H9 (cell line): ENCODE results near the gene EXOC2. TPM values are rescaled to one million over a fixed set of nuclear protein-coding genes. Genes with fewer than 3 reads are reported as not detected.
A peak's percentile ranks its signal among the peaks of the same experiment; 100 is the strongest.

Experiments
- DNase-seq: peaks from one replicate; pipeline ENCODE4 v3.0.0-alpha.2; 2017
- H2AFZ ChIP-seq: one replicate; pipeline ENCODE4 v1.6.1; 2013; ENCODE audit warnings: mild to moderate bottlenecking, low read length, control low read depth, moderate library complexity
- H2AK5ac ChIP-seq: 2 replicates; pipeline ENCODE4 v1.6.1; 2013; ENCODE audit warnings: low read length, control low read depth, mixed read lengths; ENCODE audit not compliant: insufficient read length
- H2BK120ac ChIP-seq: one replicate; pipeline ENCODE4 v1.6.1; 2013; ENCODE audit warnings: low read depth, mild to moderate bottlenecking, low read length, control low read depth, inconsistent platforms; ENCODE audit not compliant: poor library complexity, severe bottlenecking
- H2BK12ac ChIP-seq: 2 replicates; pipeline ENCODE4 v1.6.1; 2013; ENCODE audit warnings: low read length, control low read depth, mixed read lengths, low read depth; ENCODE audit not compliant: insufficient read length
- H2BK15ac ChIP-seq: 2 replicates; pipeline ENCODE4 v1.6.1; 2013; ENCODE audit warnings: low read depth, low read length, control low read depth
- H2BK20ac ChIP-seq: one replicate; pipeline ENCODE4 v1.6.1; 2013; ENCODE audit warnings: low read depth, mild to moderate bottlenecking, low read length, control low read depth, inconsistent platforms; ENCODE audit not compliant: poor library complexity, severe bottlenecking
- H2BK5ac ChIP-seq: 2 replicates; pipeline ENCODE4 v1.6.1; 2013; ENCODE audit warnings: low read length, control low read depth, mixed read lengths; ENCODE audit not compliant: insufficient read length
- H3K14ac ChIP-seq: 2 replicates; pipeline ENCODE4 v1.6.1; 2013; ENCODE audit warnings: low read length, control low read depth; ENCODE audit not compliant: insufficient read depth
- H3K18ac ChIP-seq: 2 replicates; pipeline ENCODE4 v1.6.1; 2013; ENCODE audit warnings: low read depth, mild to moderate bottlenecking, mixed read lengths, low read length, control low read depth; ENCODE audit not compliant: insufficient read length
- H3K23ac ChIP-seq: 2 replicates; pipeline ENCODE4 v1.6.1; 2013; ENCODE audit warnings: low read length, control low read depth, mixed read lengths, low read depth; ENCODE audit not compliant: insufficient read length
- H3K23me2 ChIP-seq: 2 replicates; pipeline ENCODE4 v1.6.1; 2013; ENCODE audit warnings: low read depth, mild to moderate bottlenecking, mixed read lengths, low read length, control low read depth; ENCODE audit not compliant: insufficient read length, poor library complexity, severe bottlenecking
- H3K27ac ChIP-seq: 2 replicates; pipeline ENCODE4 v1.5.1; 2013; ENCODE audit warnings: low read length, control low read depth, mixed read lengths, low read depth; ENCODE audit not compliant: insufficient read length
- H3K27me3 ChIP-seq: 2 replicates; pipeline ENCODE4 v1.6.1; 2013; ENCODE audit warnings: low read length, control low read depth, inconsistent platforms; ENCODE audit not compliant: insufficient read depth
- H3K4ac ChIP-seq: 2 replicates; pipeline ENCODE4 v1.6.1; 2013; ENCODE audit warnings: low read depth, mild to moderate bottlenecking, control low read depth, inconsistent platforms, low read length, moderate library complexity
- H3K4me1 ChIP-seq: 2 replicates; pipeline ENCODE4 v1.6.1; 2013; ENCODE audit warnings: low read length, control low read depth, inconsistent platforms; ENCODE audit not compliant: insufficient read depth
- H3K4me2 ChIP-seq: 2 replicates; pipeline ENCODE4 v1.6.1; 2013; ENCODE audit warnings: low read length, control low read depth, mixed read lengths; ENCODE audit not compliant: insufficient read length, insufficient read depth
- H3K56ac ChIP-seq: 2 replicates; pipeline ENCODE4 v1.6.1; 2013; ENCODE audit warnings: low read depth, mild to moderate bottlenecking, mixed read lengths, low read length, control low read depth; ENCODE audit not compliant: insufficient read length
- H3K79me1 ChIP-seq: 2 replicates; pipeline ENCODE4 v1.6.1; 2013; ENCODE audit warnings: low read depth, mild to moderate bottlenecking, moderate library complexity, low read length, control low read depth, inconsistent platforms; ENCODE audit not compliant: insufficient read depth, poor library complexity, severe bottlenecking
- H3K79me2 ChIP-seq: 2 replicates; pipeline ENCODE4 v1.6.1; 2013; ENCODE audit warnings: low read length, control low read depth, inconsistent platforms; ENCODE audit not compliant: insufficient read depth
- H3K9ac ChIP-seq: 2 replicates; pipeline ENCODE4 v1.6.1; 2013; ENCODE audit warnings: low read length, control low read depth, mixed read lengths; ENCODE audit not compliant: insufficient read length; ENCODE audit errors: extremely low read depth
- H3K9me3 ChIP-seq: one replicate; pipeline ENCODE4 v1.6.1; 2013; ENCODE audit warnings: low read depth, low read length, inconsistent platforms; ENCODE audit not compliant: control insufficient read depth
- H3T11ph ChIP-seq: one replicate; pipeline ENCODE4 v1.6.1; 2013; ENCODE audit warnings: mild to moderate bottlenecking, low read length, control low read depth, inconsistent platforms
- H4K20me1 ChIP-seq: one replicate; pipeline ENCODE4 v1.6.1; 2013; ENCODE audit not compliant: control insufficient read depth, insufficient read length, insufficient read depth
- H4K5ac ChIP-seq: 2 replicates; pipeline ENCODE4 v1.6.1; 2013; ENCODE audit warnings: low read depth, mild to moderate bottlenecking, mixed read lengths, low read length, control low read depth; ENCODE audit not compliant: insufficient read length
- H4K8ac ChIP-seq: replicated peaks from 2 replicates; pipeline ENCODE4 v1.6.1; 2013; ENCODE audit warnings: low read length, control low read depth, mixed read lengths, low read depth; ENCODE audit not compliant: insufficient read length
- H4K91ac ChIP-seq: 2 replicates; pipeline ENCODE4 v1.6.1; 2013; ENCODE audit warnings: low read depth, mild to moderate bottlenecking, moderate library complexity, mixed read lengths, low read length, control low read depth; ENCODE audit not compliant: insufficient read length
- H3K27ac Mint-ChIP-seq, 3 experiments: 2 replicates in 2 of 3; 3 replicates in 1 of 3; pipeline ENCODE4 v1.8.0; 2020 to 2021; ENCODE audit warnings: mixed read lengths in 3 of 3, mild to moderate bottlenecking in 1 of 3, moderate library complexity in 1 of 3
- H3K27me3 Mint-ChIP-seq: 2 replicates; pipeline ENCODE4 v1.8.0; 2021; ENCODE audit warnings: low read depth, mild to moderate bottlenecking, moderate library complexity, mixed read lengths
- H3K36me3 Mint-ChIP-seq, 3 experiments: 2 replicates in 2 of 3; 3 replicates in 1 of 3; pipeline ENCODE4 v1.8.0; 2020 to 2021; ENCODE audit warnings: low read depth in 3 of 3, mixed read lengths in 3 of 3; ENCODE audit not compliant: insufficient read depth in 1 of 3
- H3K4me1 Mint-ChIP-seq, 2 experiments: 2 replicates each; pipeline ENCODE4 v1.8.0; 2020; ENCODE audit warnings: mixed read lengths in 2 of 2
- H3K4me3 Mint-ChIP-seq, 2 experiments: 2 replicates in 1 of 2; 3 replicates in 1 of 2; pipeline ENCODE4 v1.8.0; 2020 to 2021; ENCODE audit warnings: mild to moderate bottlenecking in 2 of 2, mixed read lengths in 2 of 2, moderate library complexity in 1 of 2
- H3K9me3 Mint-ChIP-seq, 2 experiments: 2 replicates in 1 of 2; 3 replicates in 1 of 2; pipeline ENCODE4 v1.8.0; 2020; ENCODE audit warnings: mild to moderate bottlenecking in 2 of 2, mixed read lengths in 2 of 2, moderate library complexity in 1 of 2
- WGBS: extraction: QIAGEN DNeasy Blood & Tissue Kit; methylation state at CpG from one replicate; pipeline ENCODE4 v1.1.7; 2013; ENCODE audit warnings: missing lambda C conversion rate, low lambda C conversion rate, mixed read lengths; ENCODE audit not compliant: insufficient read length; ENCODE audit errors: extremely low coverage; 5-methylcytosine and 5-hydroxymethylcytosine counted together
- total RNA-seq: library from RNA; stranded (reverse); gene quantifications from 2 replicates; pipeline ENCODE4 v1.2.1, GENCODE V29; 2021
- TF ChIP-seq, protein P1 (sequence below): fragments of 200-600 bp; sonication (generic); conservative IDR thresholded peaks from 3 replicates; pipeline ENCODE4 v1.8.0; 2021; ENCODE audit warnings: antibody characterized with exemption, mild to moderate bottlenecking

Gene EXOC2
- total RNA-seq, 1 experiment from 2014 or later, result 29.9 TPM

DNA sequence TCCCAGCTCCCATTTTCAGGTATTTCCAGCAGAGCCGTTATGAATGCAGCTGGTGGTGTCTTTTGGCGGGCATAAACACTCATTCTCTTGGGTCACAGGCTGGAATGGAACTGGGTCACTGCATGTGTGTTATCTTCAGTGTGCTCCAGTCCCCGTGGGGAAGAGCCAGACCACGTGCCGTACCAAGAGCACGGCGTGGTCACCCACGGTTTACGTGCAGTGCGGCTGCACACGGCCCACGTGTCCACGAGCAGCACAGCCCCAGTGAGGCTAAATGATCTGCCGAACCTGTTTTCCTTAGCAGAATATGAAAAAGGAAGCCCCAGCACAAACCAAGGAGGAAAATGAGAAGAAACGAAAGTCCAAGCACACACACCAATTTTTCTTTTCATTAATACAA is 179.9 kb downstream of the EXOC2 start:
- H3K18ac ChIP-seq, result no peak overlapping the region
- TF ChIP-seq, protein P1, sequence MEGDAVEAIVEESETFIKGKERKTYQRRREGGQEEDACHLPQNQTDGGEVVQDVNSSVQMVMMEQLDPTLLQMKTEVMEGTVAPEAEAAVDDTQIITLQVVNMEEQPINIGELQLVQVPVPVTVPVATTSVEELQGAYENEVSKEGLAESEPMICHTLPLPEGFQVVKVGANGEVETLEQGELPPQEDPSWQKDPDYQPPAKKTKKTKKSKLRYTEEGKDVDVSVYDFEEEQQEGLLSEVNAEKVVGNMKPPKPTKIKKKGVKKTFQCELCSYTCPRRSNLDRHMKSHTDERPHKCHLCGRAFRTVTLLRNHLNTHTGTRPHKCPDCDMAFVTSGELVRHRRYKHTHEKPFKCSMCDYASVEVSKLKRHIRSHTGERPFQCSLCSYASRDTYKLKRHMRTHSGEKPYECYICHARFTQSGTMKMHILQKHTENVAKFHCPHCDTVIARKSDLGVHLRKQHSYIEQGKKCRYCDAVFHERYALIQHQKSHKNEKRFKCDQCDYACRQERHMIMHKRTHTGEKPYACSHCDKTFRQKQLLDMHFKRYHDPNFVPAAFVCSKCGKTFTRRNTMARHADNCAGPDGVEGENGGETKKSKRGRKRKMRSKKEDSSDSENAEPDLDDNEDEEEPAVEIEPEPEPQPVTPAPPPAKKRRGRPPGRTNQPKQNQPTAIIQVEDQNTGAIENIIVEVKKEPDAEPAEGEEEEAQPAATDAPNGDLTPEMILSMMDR, result no peak
- no peaks in the 10 kb centered on the region; the same call in 1 of the 2 replicates for H3K4me1 ChIP-seq
- H4K20me1 ChIP-seq, result no peaks in the 10 kb centered on the region
- H4K8ac ChIP-seq, result no peak overlapping the region
- H2BK15ac ChIP-seq, result no peak overlapping the region
- H3K79me2 ChIP-seq, result no peaks in the 10 kb centered on the region; the same call in 1 of the 2 replicates
- H3K9me3 ChIP-seq, result no peaks in the 10 kb centered on the region
- H2BK5ac ChIP-seq, result no peak overlapping the region
- no peak overlapping the region; a peak in 1 of 7 replicates for H3K27ac Mint-ChIP-seq
- no peak overlapping the region for H3K9ac ChIP-seq
- no peak overlapping the region for H3K4me2 ChIP-seq
- H3T11ph ChIP-seq, result no peak overlapping the region
- no peaks in the 10 kb centered on the region for H3K79me1 ChIP-seq
- no peak overlapping the region for H2AFZ ChIP-seq
- H2BK12ac ChIP-seq, result no peak overlapping the region
- no peak overlapping the region for H3K23ac ChIP-seq
- no peak for DNase-seq
- H2AK5ac ChIP-seq, result no peak overlapping the region
- H3K23me2 ChIP-seq, result no peaks in the 10 kb centered on the region
- no peaks in the 10 kb centered on the region for H3K27me3 ChIP-seq
- H2BK20ac ChIP-seq, result peak overlapping the region; percentile 28
- no CpG with 5 or more reads among the region's 15 CpGs for WGBS
- no peak overlapping the region for H3K14ac ChIP-seq
- peaks cover 5 to 6% of the 10 kb centered on the region in 2 experiments for H3K9me3 Mint-ChIP-seq
- H3K27ac ChIP-seq, result no peak overlapping the region
- H2BK120ac ChIP-seq, result no peak overlapping the region
- H3K4ac ChIP-seq, result no peak overlapping the region
- peaks cover 5 to 7% (median 6%) of the 10 kb centered on the region in 3 experiments; a peak in 5 of 7 replicates for H3K36me3 Mint-ChIP-seq
- H4K91ac ChIP-seq, result no peak overlapping the region
- no peak overlapping the region for H3K4me3 Mint-ChIP-seq
- H4K5ac ChIP-seq, result no peak overlapping the region
- no peaks in the 10 kb centered on the region for H3K27me3 Mint-ChIP-seq
- H3K56ac ChIP-seq, result no peak overlapping the region
- peaks cover 16 to 17% of the 10 kb centered on the region in 2 experiments for H3K4me1 Mint-ChIP-seq
